DMS 273 (cell line): ENCODE measurements around the gene RUNX3.
"Not testable (repeated sequence)": the region's sequence is repeated elsewhere in the genome, so short reads cannot be mapped to it uniquely, and the experiment has no call there.

Source experiments
- DNase-seq: peaks from one replicate; lab custom pipeline; 2025; ENCODE audit not compliant: unreplicated experiment; lab: John Stamatoyannopoulos, UW

The RUNX3 gene

GRCh38 chr1:24903011-24903461 lies 27.0 kb downstream of the RUNX3 start:
- no peak for DNase-seq

- DNase-seq: no peak
Observed at GRCh38 chr1:24902471-24902891, 27.6 kb downstream of the RUNX3 start.

- no peak for DNase-seq
Observed at GRCh38 chr1:24901791-24902470, 28.1 kb downstream of the RUNX3 start.

GRCh38 chr1:24900985-24901781 lies 28.9 kb downstream of the RUNX3 start:
- no peak for DNase-seq

- no peak for DNase-seq
Observed at GRCh38 chr1:24900486-24900849, 29.6 kb downstream of the RUNX3 start.

GRCh38 chr1:24899581-24900485 lies 30.2 kb downstream of the RUNX3 start:
- no peak for DNase-seq

GRCh38 chr1:24898909-24899439 lies 31.1 kb downstream of the RUNX3 start:
- DNase-seq: no peak

- DNase-seq: peak; percentile 57
Observed at GRCh38 chr1:24898152-24898908, 31.7 kb downstream of the RUNX3 start.

GRCh38 chr1:24897263-24898151 lies 32.6 kb downstream of the RUNX3 start:
- no peak for DNase-seq

- no peak for DNase-seq
Observed at GRCh38 chr1:24896596-24897262, 33.3 kb downstream of the RUNX3 start.

- DNase-seq: no peak
Observed at GRCh38 chr1:24896176-24896575, 33.9 kb downstream of the RUNX3 start.

- no peak for DNase-seq
Observed at GRCh38 chr1:24895511-24895910, 34.6 kb downstream of the RUNX3 start.

GRCh38 chr1:24894002-24894401 lies 36.1 kb downstream of the RUNX3 start:
- DNase-seq: no peak

GRCh38 chr1:24893431-24893830 lies 36.6 kb downstream of the RUNX3 start:
- no peak for DNase-seq

GRCh38 chr1:24892188-24893153 lies 37.6 kb downstream of the RUNX3 start:
- no peak for DNase-seq

- not testable (repeated sequence) for DNase-seq
Observed at GRCh38 chr1:24891367-24891766, 38.7 kb downstream of the RUNX3 start.

- no peak for DNase-seq
Observed at GRCh38 chr1:24890887-24891286, 39.2 kb downstream of the RUNX3 start.
